SH-SY5Y (cell line): ENCODE results near the gene TMEM130.

ENCODE experiments used
- GATA2 ChIP-seq: IDR thresholded peaks from 2 replicates; pipeline ENCODE4 v1.6.1; 2011; ENCODE audit warnings: mild to moderate bottlenecking, low read depth, low read length
- GATA3 ChIP-seq: IDR thresholded peaks from 2 replicates; pipeline ENCODE4 v1.6.1; 2011; ENCODE audit warnings: low read depth, mild to moderate bottlenecking, low read length, moderate library complexity

- TF ChIP-seq GATA2 (no peak), GATA3 (no peak)
These were observed 38.1 kb downstream of the TMEM130 start for GRCh38 chr7:98831641-98832221.
